Stimulated activated CD4-positive, alpha-beta T cell treated with anti-CD3 and anti-CD28 coated beads, Interleukin-15, amount 100 ng/mL, for 1 hour (primary cell): ENCODE data around the gene TRAM2.
"Not testable (repeated sequence)": the region's sequence is repeated elsewhere in the genome, so short reads cannot be mapped to it uniquely, and the experiment has no call there.

Experiments
- DNase-seq, 2 donors: peaks; one replicate each; pipeline ENCODE4 v3.0.0-alpha.2; 2020; ENCODE audit warnings: low read depth in 1 of 2, low spot score in 1 of 2

Gene TRAM2

GRCh38 chr6:52495922-52496321 is 80.9 kb downstream of the TRAM2 start:
- DNase-seq = no peak

DNA sequence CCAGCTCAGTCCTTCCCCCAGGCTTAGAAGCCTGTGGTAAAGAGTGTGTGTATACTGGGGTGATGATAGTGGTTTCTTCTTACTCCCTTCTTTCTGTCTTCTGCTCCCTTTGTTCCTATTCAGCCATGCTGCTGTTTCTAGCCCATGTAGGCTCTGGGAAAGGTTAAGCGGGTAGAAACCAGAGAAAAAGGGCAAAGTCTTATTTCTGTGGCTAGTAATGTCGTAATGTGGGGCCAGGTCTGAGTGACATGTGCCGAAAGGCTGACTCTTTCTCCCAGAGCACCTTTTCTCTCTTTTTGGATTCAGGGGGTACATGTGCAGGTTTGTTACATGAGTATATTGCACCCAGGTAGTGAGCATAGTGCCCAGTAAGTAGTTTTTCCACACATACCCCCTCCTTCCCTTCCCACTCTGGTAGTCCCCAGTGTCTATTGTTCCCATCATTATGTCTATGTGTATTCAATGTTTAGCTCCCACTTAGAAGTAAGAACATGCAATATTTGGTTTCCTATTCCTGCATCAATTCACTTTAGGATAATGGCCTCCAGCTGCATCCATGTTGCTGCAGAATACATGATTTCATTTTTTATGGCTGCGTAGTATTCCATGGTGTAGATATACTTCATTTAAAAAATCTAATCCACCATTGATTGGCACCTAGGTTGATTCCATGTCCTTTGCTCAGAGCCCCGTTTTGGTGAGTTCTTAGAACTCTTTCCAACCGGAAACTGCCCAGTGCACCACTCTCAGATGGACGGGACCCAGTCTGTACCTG is 82.4 kb downstream of the TRAM2 start:
- no peak for DNase-seq

GRCh38 chr6:52493669-52494068 is 83.2 kb downstream of the TRAM2 start:
- DNase-seq = no peak

GRCh38 chr6:52491203-52492069 is 85.4 kb downstream of the TRAM2 start:
- DNase-seq = no peak

- no peak for DNase-seq
These were observed 87.0 kb downstream of the TRAM2 start for GRCh38 chr6:52489881-52490280.

DNA sequence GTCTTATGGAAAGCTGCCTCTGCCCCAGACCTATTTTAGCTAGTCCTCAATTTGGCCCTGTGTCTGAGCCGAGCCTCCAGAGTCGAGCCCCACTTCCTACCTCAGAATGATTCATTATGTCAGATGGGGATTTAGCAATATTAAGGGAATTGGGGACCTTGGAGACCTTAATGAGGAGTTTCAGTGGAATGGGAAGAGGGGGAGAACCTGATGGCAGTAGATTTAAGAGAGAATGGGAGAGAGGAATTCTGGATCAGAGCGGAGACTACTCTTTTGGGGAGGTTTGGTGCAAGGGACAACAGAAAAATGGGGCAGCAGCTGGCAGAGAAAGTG is 93.2 kb downstream of the TRAM2 start:
- DNase-seq = no peak

DNA sequence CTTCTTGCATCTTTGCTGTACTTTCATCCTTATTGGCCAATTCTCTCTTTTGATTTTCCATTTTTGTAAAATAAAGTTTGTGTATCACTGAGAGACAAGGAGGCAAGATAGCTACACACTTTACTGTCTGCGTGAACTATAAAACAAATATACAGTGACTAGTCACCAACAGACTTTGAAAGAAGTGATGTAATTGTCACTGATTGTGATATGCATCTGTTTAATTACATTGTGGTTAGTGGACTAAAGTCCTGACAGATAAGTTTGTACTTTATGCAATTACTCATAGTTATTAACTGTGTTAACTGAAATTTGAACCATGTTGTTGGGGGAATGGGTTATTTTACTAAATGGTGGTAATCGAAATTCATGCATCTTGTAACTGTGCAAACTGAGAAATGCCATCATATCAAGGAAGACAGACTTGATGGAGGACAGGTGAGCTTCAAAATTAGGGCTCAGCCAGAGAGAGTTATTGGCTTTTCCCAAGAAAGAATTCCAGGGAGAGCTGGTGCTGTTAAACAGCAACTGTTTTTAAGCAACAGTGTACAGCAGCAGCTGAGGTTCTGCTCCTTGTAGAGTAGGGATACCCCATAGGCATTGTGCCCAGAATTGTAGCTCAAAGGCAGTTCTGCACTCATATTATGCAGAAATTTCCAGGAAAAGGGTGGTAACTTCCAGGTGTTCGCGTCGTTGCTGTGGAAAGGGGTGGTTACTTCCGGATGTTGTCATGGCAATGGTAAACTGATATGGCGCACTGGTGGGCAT is 93.8 kb downstream of the TRAM2 start:
- DNase-seq = no peak

- DNase-seq = no peak
These were observed 101.6 kb downstream of the TRAM2 start for GRCh38 chr6:52475307-52475706.

- no peak for DNase-seq
These were observed 102.7 kb downstream of the TRAM2 start for GRCh38 chr6:52474173-52474572.

DNA sequence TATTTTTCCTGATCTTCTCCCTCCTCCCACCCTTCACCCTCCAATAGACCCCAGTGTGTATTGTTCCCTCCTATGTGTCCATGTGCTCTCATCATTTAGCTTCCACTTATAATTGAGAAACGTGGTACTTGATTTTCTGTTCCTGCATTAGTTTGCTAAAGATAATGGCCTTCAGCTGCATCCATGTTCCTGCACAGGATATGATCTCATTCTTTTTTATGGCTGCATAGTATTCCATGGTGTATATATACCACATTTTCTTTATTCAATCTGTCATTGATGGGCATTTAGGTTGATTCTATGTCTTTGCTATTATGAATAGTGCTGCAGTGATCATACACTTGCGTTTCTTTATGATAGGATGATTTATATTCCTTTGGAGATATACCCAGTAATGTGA is 115.7 kb downstream of the TRAM2 start:
- DNase-seq = not testable (repeated sequence)

GRCh38 chr6:52457096-52457495 is 119.8 kb downstream of the TRAM2 start:
- DNase-seq = no peak

- no peak for DNase-seq
These were observed 122.3 kb downstream of the TRAM2 start for GRCh38 chr6:52454556-52454955.
